ENCODE results near the gene HECTD4. TPM values are rescaled to one million over a fixed set of nuclear protein-coding genes. Genes with fewer than 3 reads are reported as not detected.

The HECTD4 gene
- total RNA-seq, 1 experiment from 2014 or later: 37.4 TPM

DNA sequence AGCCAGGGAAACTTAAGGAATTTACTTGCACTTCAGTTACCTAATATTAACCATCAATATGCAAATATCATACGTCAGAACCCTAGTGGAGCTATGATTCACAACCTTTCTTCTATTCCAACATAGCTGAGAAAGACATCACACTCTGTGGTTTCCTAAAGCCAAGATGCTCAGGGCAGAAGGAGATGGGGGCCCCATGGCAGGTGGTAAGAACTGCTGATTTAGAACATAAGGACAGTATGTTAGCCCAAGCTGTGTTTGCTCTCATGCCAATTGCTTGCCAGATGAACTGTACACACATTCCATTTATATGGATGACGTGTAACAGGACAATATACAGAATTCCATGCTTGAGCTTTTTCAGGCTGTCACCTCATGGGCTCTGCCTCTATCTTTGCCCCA, 34.6 kb downstream of the HECTD4 start:
- Histone ChIP-seq H3K27ac (no peak overlapping the region), H2AFZ (no peak overlapping the region), H3K4me1 (replicated peaks; ENCODE audit: insufficient read depth) (no peaks in the 10 kb centered on the region), H3K4me3 (no peak overlapping the region), H3K79me2 (ENCODE audit: low read depth) (peaks cover 9% of the 10 kb centered on the region; the same call in 1 of the 2 replicates), H3K36me3 (ENCODE audit: low read depth) (no peaks in the 10 kb centered on the region), H3F3A (ENCODE audit: insufficient read depth, low read depth) (no peaks in the 10 kb centered on the region), H3K9me3 (ENCODE audit: insufficient read depth, low read depth) (no peaks in the 10 kb centered on the region), H3K27me3 (ENCODE audit: insufficient read depth, low read depth) (no peaks in the 10 kb centered on the region), H3K4me2 (no peak overlapping the region), H4K20me1 (ENCODE audit: insufficient read depth) (no peaks in the 10 kb centered on the region; the same call in 1 of the 2 replicates), H3K9me2 (ENCODE audit: insufficient read depth) (no peaks in the 10 kb centered on the region; the same call in 1 of the 2 replicates)
- CTCF ChIA-PET: interaction anchor here (0.5 kb wide), 2 partner anchors 55 to 126 kb away, joined by 4 to 10 read pairs; no protein-coding TSS in a partner anchor
- TF ChIP-seq, protein P1, sequence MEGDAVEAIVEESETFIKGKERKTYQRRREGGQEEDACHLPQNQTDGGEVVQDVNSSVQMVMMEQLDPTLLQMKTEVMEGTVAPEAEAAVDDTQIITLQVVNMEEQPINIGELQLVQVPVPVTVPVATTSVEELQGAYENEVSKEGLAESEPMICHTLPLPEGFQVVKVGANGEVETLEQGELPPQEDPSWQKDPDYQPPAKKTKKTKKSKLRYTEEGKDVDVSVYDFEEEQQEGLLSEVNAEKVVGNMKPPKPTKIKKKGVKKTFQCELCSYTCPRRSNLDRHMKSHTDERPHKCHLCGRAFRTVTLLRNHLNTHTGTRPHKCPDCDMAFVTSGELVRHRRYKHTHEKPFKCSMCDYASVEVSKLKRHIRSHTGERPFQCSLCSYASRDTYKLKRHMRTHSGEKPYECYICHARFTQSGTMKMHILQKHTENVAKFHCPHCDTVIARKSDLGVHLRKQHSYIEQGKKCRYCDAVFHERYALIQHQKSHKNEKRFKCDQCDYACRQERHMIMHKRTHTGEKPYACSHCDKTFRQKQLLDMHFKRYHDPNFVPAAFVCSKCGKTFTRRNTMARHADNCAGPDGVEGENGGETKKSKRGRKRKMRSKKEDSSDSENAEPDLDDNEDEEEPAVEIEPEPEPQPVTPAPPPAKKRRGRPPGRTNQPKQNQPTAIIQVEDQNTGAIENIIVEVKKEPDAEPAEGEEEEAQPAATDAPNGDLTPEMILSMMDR (conservative IDR thresholded peaks at IDR 0.05): no peak
- TF ChIP-seq EZH2 (IDR thresholded peaks at IDR 0.05; ENCODE audit: low read depth): no peak
- DNase-seq: no peak
- intact Hi-C loops (cut with micrococcal nuclease; ENCODE audit: unreplicated experiment): no loop called here
- POLR2A ChIA-PET (ENCODE audit: unreplicated experiment): no interaction called here
- no TSS peak for BruUV-seq (replicated peaks)

DNA sequence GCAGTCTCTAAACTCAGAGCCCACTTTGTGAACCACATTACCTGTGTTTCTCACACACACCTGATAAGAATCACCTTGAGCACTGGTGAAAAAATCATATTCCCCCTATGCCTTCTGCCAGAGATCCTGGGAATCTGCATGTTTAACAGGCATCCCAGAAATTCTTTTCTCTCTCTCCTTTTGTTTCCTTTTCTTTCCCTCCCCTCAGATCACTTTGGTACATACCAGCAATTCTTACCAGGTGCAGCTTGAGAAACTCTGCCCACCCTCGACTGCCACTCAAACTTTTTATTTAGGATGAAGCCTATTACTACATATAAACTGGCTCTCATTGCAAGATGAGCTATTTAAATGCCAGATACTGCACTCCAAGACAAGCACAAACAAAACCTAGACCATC, 36.0 kb downstream of the HECTD4 start:
- Histone ChIP-seq H3K9me2 (ENCODE audit: insufficient read depth) (no peaks in the 10 kb centered on the region; the same call in 1 of the 2 replicates), H3K4me2 (no peak overlapping the region), H3K9me3 (ENCODE audit: insufficient read depth, low read depth) (no peaks in the 10 kb centered on the region), H2AFZ (no peak overlapping the region), H3K4me3 (no peak overlapping the region), H3K79me2 (ENCODE audit: low read depth) (peaks cover 9% of the 10 kb centered on the region; the same call in 1 of the 2 replicates), H3K27ac (no peak overlapping the region), H3K36me3 (ENCODE audit: low read depth) (no peaks in the 10 kb centered on the region), H4K20me1 (ENCODE audit: insufficient read depth) (peaks cover 4% of the 10 kb centered on the region; the same call in 1 of the 2 replicates), H3K27me3 (ENCODE audit: insufficient read depth, low read depth) (no peaks in the 10 kb centered on the region), H3F3A (ENCODE audit: insufficient read depth, low read depth) (peaks cover 5% of the 10 kb centered on the region; the same call in 1 of the 2 replicates), H3K4me1 (replicated peaks; ENCODE audit: insufficient read depth) (peaks cover 12% of the 10 kb centered on the region)
- intact Hi-C loops (cut with micrococcal nuclease; ENCODE audit: unreplicated experiment): no loop called here
- ChIA-PET CTCF (no interaction called here), POLR2A (ENCODE audit: unreplicated experiment) (interaction anchor here (0.7 kb wide), 1 partner anchor 295 kb away, joined by 4 read pairs; no protein-coding TSS in a partner anchor)
- no peak for DNase-seq
- BruUV-seq (replicated peaks): no TSS peak
- TF ChIP-seq, protein P1 (conservative IDR thresholded peaks at IDR 0.05): no peak
- TF ChIP-seq EZH2 (IDR thresholded peaks at IDR 0.05; ENCODE audit: low read depth): no peak

DNA sequence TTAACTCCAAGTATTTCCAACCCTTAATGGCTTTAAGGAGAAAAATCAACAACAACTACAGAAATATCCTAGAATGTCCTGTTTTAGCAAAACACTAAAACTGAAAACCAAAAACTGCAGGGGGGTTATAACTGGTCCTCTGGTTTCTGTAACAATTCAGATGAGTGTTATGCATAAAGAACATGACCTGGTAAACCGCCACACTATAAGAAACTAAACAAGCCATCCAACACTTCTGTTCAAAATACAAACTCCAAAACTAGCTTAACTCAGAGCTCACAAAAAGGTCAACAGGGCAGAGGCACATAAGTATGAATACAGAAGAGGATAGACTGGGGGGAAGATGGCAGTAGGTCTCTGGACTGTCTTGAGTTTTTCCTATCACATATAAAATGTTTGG, 38.0 kb downstream of the HECTD4 start:
- CTCF ChIA-PET: no interaction called here
- BruUV-seq (replicated peaks): no TSS peak
- H3K9me2 ChIP-seq (ENCODE audit: insufficient read depth): no peaks in the 10 kb centered on the region; the same call in 1 of the 2 replicates

More for the DNA sequence above, 38.0 kb downstream of the HECTD4 start:
- no peak overlapping the region for H3K27ac ChIP-seq
- H3K4me3 ChIP-seq: no peak overlapping the region
- DNase-seq: no peak
- intact Hi-C loops (cut with micrococcal nuclease; ENCODE audit: unreplicated experiment): no loop called here
- 0 out of 2 replicates have a peak, but pooled peaks cover 4% of the 10 kb centered on the region for H4K20me1 ChIP-seq (ENCODE audit: insufficient read depth)
- no peak overlapping the region for H2AFZ ChIP-seq
- no peak overlapping the region for H3K4me2 ChIP-seq
- POLR2A ChIA-PET (ENCODE audit: unreplicated experiment): interaction anchor here (0.6 kb wide), 1 partner anchor 12 kb away, joined by 6 read pairs; no protein-coding TSS in a partner anchor
- H3K4me1 ChIP-seq (replicated peaks; ENCODE audit: insufficient read depth): peaks cover 17% of the 10 kb centered on the region
- no peaks in the 10 kb centered on the region for H3K27me3 ChIP-seq (ENCODE audit: insufficient read depth, low read depth)
- H3K9me3 ChIP-seq (ENCODE audit: insufficient read depth, low read depth): no peaks in the 10 kb centered on the region
- no peak for TF ChIP-seq EZH2 (IDR thresholded peaks at IDR 0.05; ENCODE audit: low read depth)
- TF ChIP-seq, protein P1 (conservative IDR thresholded peaks at IDR 0.05): no peak
- no peaks in the 10 kb centered on the region for H3K36me3 ChIP-seq (ENCODE audit: low read depth)
- H3K79me2 ChIP-seq (ENCODE audit: low read depth): peaks cover 18% of the 10 kb centered on the region
- peaks cover 10% of the 10 kb centered on the region; the same call in 1 of the 2 replicates for H3F3A ChIP-seq (ENCODE audit: insufficient read depth, low read depth)

Measured in PC-9 (cell line).